SK-N-SH treated with all-trans-retinoic acid at 6 μM for 48 hours (cell line): Measurements from ENCODE around the gene ATP2A2.

Source experiments
- CREB5 ChIP-seq: fragments of 250-450 bp; sonication (Bioruptor Pico); IDR thresholded peaks from 2 replicates; pipeline ENCODE4 v1.5.1; 2020; ENCODE audit warnings: low read depth, mild to moderate bottlenecking, moderate library complexity
- TOX ChIP-seq: fragments of 250-450 bp; sonication (Bioruptor Pico); IDR thresholded peaks from 2 replicates; pipeline ENCODE4 v1.8.0; 2021; ENCODE audit warnings: mild to moderate bottlenecking, moderate library complexity, borderline replicate concordance
- ZNF8 ChIP-seq: fragments of 450-650 bp; formaldehyde crosslinking; IDR thresholded peaks from 2 replicates; pipeline ENCODE4 v1.5.0; 2020; ENCODE audit warnings: mild to moderate bottlenecking, moderate library complexity

- TF ChIP-seq TOX, result no peak
- no peak for TF ChIP-seq CREB5 (CRISPR knock-in tag)
- no peak for TF ChIP-seq ZNF8 (CRISPR knock-in tag)
These were observed 84.7 kb downstream of the ATP2A2 start for GRCh38 chr12:110365489-110366320.
